ENCODE measurements around the gene C11orf65.

C11orf65 gene

GRCh38 chr11:108467091-108467823, at the start of gene C11orf65:
Gene C11orf65, minus strand, starts transcription at chr11:108467529. Its CDS starts 5,970 bp downstream, at chr11:108461559.
- POLR2A ChIA-PET = no interaction called here
- peak; percentile 92 for DNase-seq (ENCODE audit: extremely low spot score)
- CTCF ChIA-PET = interaction anchor here (0.6 to 1.6 kb wide), 3 partner anchors 27 to 183 kb away, joined by 3 read pairs; no protein-coding TSS in a partner anchor
- TF ChIP-seq, protein P1, sequence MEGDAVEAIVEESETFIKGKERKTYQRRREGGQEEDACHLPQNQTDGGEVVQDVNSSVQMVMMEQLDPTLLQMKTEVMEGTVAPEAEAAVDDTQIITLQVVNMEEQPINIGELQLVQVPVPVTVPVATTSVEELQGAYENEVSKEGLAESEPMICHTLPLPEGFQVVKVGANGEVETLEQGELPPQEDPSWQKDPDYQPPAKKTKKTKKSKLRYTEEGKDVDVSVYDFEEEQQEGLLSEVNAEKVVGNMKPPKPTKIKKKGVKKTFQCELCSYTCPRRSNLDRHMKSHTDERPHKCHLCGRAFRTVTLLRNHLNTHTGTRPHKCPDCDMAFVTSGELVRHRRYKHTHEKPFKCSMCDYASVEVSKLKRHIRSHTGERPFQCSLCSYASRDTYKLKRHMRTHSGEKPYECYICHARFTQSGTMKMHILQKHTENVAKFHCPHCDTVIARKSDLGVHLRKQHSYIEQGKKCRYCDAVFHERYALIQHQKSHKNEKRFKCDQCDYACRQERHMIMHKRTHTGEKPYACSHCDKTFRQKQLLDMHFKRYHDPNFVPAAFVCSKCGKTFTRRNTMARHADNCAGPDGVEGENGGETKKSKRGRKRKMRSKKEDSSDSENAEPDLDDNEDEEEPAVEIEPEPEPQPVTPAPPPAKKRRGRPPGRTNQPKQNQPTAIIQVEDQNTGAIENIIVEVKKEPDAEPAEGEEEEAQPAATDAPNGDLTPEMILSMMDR (IDR thresholded peaks at IDR 0.05; ENCODE audit: control extremely low read depth, extremely low read depth, low read depth, missing control alignments) = no peak

DNA sequence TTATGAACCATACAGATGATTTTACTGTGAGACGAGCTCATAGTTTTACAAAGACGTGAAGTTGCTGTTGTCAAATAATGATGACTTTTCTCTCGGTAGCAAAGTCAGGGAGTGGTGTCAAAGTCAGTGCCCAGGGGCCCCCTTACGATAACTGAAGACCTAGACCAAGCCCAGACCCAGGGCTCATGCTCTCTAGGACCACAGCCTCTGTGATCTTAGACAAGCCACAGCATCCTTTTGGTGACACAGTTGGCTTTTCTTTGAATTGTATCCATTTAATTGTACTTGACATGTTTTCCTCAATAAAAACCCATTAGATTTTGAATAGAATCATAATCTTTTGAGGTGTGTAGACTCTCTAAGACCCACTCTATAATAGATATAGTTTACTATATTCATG, 48.8 kb upstream of the C11orf65 start:
- TF ChIP-seq, protein P1 (IDR thresholded peaks at IDR 0.05; ENCODE audit: control extremely low read depth, extremely low read depth, low read depth, missing control alignments) = no peak
- no peak for DNase-seq (ENCODE audit: extremely low spot score)
- CTCF ChIA-PET = no interaction called here
- POLR2A ChIA-PET = no interaction called here

DNA sequence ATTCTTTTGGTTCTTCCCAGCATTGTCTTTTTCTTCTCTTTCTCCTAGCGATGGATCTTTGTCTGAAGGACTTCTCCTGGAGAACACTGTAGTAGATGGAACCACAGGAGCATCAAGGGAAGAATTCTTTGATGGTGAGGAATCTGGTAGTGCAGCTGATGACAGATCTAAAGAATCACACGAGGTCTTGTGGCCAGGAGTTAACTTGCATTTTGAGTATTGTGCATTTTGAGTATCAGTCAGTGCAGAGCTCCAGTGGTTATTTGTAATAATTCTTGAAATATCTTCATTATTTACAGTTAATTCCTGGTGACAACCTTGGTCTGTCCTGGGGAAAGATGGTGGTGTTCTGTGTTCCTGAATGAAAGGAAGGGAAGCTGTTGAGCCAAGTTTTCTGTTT, 45.4 kb upstream of the C11orf65 start:
- ChIA-PET POLR2A (no interaction called here), CTCF (no interaction called here)
- TF ChIP-seq, protein P1 (IDR thresholded peaks at IDR 0.05; ENCODE audit: control extremely low read depth, extremely low read depth, low read depth, missing control alignments) = no peak
- no peak for DNase-seq (ENCODE audit: extremely low spot score)

GRCh38 chr11:108511851-108512474, 44.6 kb upstream of the C11orf65 start:
- ChIA-PET POLR2A (no interaction called here), CTCF (interaction anchor here (1.2 to 1.5 kb wide), 2 partner anchors 7 to 41 kb away, joined by 3 read pairs; no protein-coding TSS in a partner anchor)

DNA sequence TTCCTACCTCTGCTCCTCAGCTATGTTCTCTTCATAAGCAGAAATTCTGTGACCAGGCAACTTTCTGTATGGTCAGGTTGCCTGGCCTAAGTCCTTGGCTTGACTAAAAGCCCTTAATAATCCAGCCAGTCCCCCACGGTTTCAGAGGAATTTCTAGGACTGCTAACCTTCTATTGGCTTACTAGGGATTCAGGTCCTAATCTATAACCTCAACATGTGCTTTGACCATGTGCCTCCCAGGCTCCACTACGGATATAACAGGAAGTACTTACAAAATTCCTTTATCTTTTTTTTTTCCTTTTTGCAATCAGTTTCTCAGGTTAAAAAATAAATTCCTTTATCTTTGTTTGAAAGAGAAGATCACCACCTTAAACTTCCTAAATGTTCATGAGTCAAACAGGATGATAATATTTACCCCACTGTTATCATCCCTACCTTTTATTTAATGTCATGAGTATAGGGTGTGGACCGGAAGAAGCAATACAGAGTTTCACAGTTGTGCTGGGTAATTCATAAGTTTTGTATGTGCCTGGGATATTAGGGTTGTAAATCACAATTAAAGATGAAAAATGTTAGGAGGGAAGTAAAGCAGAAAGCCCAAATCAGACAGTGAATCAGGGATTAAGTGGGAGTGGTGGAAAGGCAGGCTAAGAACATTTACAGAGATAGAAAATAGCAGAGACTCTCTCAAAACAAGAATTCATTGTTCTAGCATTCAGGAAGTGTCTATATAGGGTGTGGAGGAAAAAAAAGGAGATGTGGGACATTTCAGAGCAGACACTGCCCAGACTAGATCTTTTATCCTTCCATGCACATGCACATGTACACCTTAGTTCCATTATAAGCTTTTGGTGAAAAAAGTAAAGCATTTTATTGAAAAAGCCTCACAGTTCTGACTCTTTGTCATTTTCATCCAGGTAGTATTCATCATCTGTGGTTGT, 41.6 kb upstream of the C11orf65 start:
- TF ChIP-seq, protein P1 (IDR thresholded peaks at IDR 0.05; ENCODE audit: control extremely low read depth, extremely low read depth, low read depth, missing control alignments) = no peak
- no peak for DNase-seq (ENCODE audit: extremely low spot score)
- ChIA-PET CTCF (interaction anchor here (0.8 kb wide), 1 partner anchor 58 kb away, joined by 3 read pairs; no protein-coding TSS in a partner anchor), POLR2A (no interaction called here)

More at GRCh38 chr11:108511851-108512474, 44.6 kb upstream of the C11orf65 start:
- TF ChIP-seq, protein P1 (IDR thresholded peaks at IDR 0.05; ENCODE audit: control extremely low read depth, extremely low read depth, low read depth, missing control alignments) = no peak
- DNase-seq (ENCODE audit: extremely low spot score) = no peak

- no peak for DNase-seq (ENCODE audit: extremely low spot score)
Observed at GRCh38 chr11:108501396-108501795, 34.1 kb upstream of the C11orf65 start.

More at GRCh38 chr11:108501396-108501795, 34.1 kb upstream of the C11orf65 start:
- TF ChIP-seq, protein P1 (IDR thresholded peaks at IDR 0.05; ENCODE audit: control extremely low read depth, extremely low read depth, low read depth, missing control alignments) = no peak
- ChIA-PET CTCF (interaction anchor here (1.0 kb wide), 1 partner anchor 42 kb away, joined by 3 read pairs; no protein-coding TSS in a partner anchor), POLR2A (no interaction called here)
